HL-60 (cell line): ENCODE results near the gene BPIFA2.
A peak's percentile ranks its signal among the peaks of the same experiment; 100 is the strongest.

Source experiments
- DNase-seq, 2 experiments: peaks; one replicate each; pipeline ENCODE4 v3.0.0-alpha.2; 2010 to 2020; ENCODE audit warnings: low read depth in 1 of 2, low spot score in 1 of 2
- H3K27ac ChIP-seq: fragments of 250-450 bp; sonication (Bioruptor Pico); replicated peaks from 2 replicates; pipeline ENCODE4 v1.5.1; 2020; ENCODE audit warnings: mild to moderate bottlenecking, moderate library complexity
- H3K27me3 ChIP-seq: fragments of 250-450 bp; sonication (Bioruptor Pico); 2 replicates; pipeline ENCODE4 v1.5.1; 2021; ENCODE audit warnings: mild to moderate bottlenecking, moderate library complexity; ENCODE audit not compliant: insufficient read depth, poor library complexity, severe bottlenecking
- H3K4me3 ChIP-seq: replicated peaks from 2 replicates; pipeline ENCODE4 v1.5.1; 2011; ENCODE audit warnings: mild to moderate bottlenecking, control low read depth, low read length; ENCODE audit not compliant: insufficient read depth
- CTCF ChIP-seq: IDR thresholded peaks from one replicate; pipeline ENCODE4 v1.5.1; 2011; ENCODE audit warnings: low read length, control low read depth, inconsistent platforms; ENCODE audit not compliant: insufficient read depth
- GABPA ChIP-seq: IDR thresholded peaks from 2 replicates; pipeline ENCODE4 v1.6.1; 2012; ENCODE audit warnings: low read depth
- POLR2AphosphoS5 ChIP-seq: IDR thresholded peaks from 2 replicates; pipeline ENCODE4 v1.6.1; 2012; ENCODE audit warnings: low read depth
- REST ChIP-seq: IDR thresholded peaks from 2 replicates; pipeline ENCODE4 v1.6.1; 2012; ENCODE audit warnings: low read depth; ENCODE audit not compliant: insufficient replicate concordance
- SPI1 ChIP-seq: IDR thresholded peaks from 2 replicates; pipeline ENCODE4 v1.6.1; 2012; ENCODE audit warnings: low read depth, mild to moderate bottlenecking, borderline replicate concordance

BPIFA2 gene

GRCh38 chr20:33166533-33167113 is 1.3 kb upstream of the BPIFA2 start:
- DNase-seq, result no peak
- no peaks in the 10 kb centered on the region for H3K27me3 ChIP-seq
- TF ChIP-seq GABPA, result no peak
- no peak for TF ChIP-seq CTCF
- no peak for TF ChIP-seq SPI1
- TF ChIP-seq REST, result no peak

GRCh38 chr20:33169176-33169794 is 1.3 kb downstream of the BPIFA2 start:
- TF ChIP-seq SPI1 (no peak), CTCF (peak; percentile 81)
- Histone ChIP-seq H3K27ac (no peak overlapping the region), H3K27me3 (no peaks in the 10 kb centered on the region), H3K4me3 (no peak overlapping the region)
- peak in 1 of 2 experiments; percentile 12 for DNase-seq

More at GRCh38 chr20:33166533-33167113, 1.3 kb upstream of the BPIFA2 start:
- no peak overlapping the region for H3K4me3 ChIP-seq
- no peak overlapping the region for H3K27ac ChIP-seq

- DNase-seq, result no peak
- no peak for TF ChIP-seq GABPA
- no peak for TF ChIP-seq POLR2AphosphoS5
- TF ChIP-seq REST, result no peak
- no peak for TF ChIP-seq SPI1
- no peak for TF ChIP-seq CTCF
- no peaks in the 10 kb centered on the region for H3K27me3 ChIP-seq
- no peak overlapping the region for H3K27ac ChIP-seq
- H3K4me3 ChIP-seq, result no peak overlapping the region
These were observed 4.8 kb downstream of the BPIFA2 start for GRCh38 chr20:33172781-33173180.

- H3K27me3 ChIP-seq, result no peaks in the 10 kb centered on the region
- H3K4me3 ChIP-seq, result no peak overlapping the region
- H3K27ac ChIP-seq, result no peak overlapping the region
- no peak for DNase-seq
- TF ChIP-seq POLR2AphosphoS5 (no peak), REST (no peak), CTCF (no peak), GABPA (no peak), SPI1 (no peak)
These were observed 7.2 kb downstream of the BPIFA2 start for GRCh38 chr20:33175123-33175522.
